Tibial nerve (tissue), 3 donors: Measurements from ENCODE around the gene MTCP1.

Source experiments
- POLR2A ChIP-seq, 2 donors: fragments of 450-650 bp; IDR thresholded peaks; one replicate each; pipeline ENCODE4 v1.6.1; 2017; ENCODE audit warnings: antibody characterized with exemption in 2 of 2, mild to moderate bottlenecking in 2 of 2, moderate library complexity in 2 of 2
- TF ChIP-seq, protein P1 (sequence below), 5 experiments: fragments of 200-600 bp in 3 of 5; fragments of 450-650 bp in 2 of 5; sonication (generic) in 3 of 5; IDR thresholded peaks; one replicate each; pipeline ENCODE4 v1.5.1; 2016 to 2019; ENCODE audit warnings: antibody characterized with exemption in 5 of 5, mild to moderate bottlenecking in 3 of 5, moderate library complexity in 2 of 5

DNA sequence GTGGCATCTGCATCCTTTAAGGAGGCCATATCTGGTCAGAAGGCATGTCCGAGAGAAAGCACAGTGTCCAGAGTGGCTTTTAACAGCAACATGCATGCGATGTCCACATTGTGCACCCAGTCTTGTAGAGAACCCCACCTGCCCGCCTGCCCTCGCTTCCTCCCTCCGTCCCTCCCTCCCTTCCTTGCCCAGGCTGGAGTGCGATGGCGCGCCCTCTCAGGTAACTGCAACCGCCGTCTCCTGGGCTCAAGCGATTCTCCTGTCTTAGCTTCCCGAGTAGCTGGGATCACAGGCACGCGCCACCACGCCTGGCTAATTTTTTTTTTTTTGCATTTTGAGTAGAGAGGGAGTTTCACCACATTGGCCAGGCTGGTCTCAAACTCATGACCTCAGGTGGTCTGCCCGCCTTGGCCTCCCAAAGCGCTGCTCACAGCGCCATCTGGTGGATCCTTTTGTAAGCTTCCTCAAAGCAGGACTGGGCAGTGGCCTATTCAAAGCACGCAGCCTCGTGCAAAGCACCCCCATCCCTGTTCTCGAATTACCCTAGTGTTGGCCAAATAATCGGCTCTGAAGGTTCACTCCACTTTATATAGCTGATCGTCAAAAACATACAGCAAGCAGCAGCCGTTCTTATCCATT is 15.4 kb upstream of the MTCP1 start:
- TF ChIP-seq, protein P1, sequence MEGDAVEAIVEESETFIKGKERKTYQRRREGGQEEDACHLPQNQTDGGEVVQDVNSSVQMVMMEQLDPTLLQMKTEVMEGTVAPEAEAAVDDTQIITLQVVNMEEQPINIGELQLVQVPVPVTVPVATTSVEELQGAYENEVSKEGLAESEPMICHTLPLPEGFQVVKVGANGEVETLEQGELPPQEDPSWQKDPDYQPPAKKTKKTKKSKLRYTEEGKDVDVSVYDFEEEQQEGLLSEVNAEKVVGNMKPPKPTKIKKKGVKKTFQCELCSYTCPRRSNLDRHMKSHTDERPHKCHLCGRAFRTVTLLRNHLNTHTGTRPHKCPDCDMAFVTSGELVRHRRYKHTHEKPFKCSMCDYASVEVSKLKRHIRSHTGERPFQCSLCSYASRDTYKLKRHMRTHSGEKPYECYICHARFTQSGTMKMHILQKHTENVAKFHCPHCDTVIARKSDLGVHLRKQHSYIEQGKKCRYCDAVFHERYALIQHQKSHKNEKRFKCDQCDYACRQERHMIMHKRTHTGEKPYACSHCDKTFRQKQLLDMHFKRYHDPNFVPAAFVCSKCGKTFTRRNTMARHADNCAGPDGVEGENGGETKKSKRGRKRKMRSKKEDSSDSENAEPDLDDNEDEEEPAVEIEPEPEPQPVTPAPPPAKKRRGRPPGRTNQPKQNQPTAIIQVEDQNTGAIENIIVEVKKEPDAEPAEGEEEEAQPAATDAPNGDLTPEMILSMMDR (IDR thresholded peaks at IDR 0.05) = peak; percentile 23 to 45 (median 31)
- TF ChIP-seq POLR2A (IDR thresholded peaks at IDR 0.05) = no peak
